BLaER1 treated with 17β-estradiol and CSF1 and Interleukin-3, amounts not matched to agents 10 nM and 100 nM (cell line): ENCODE results near the gene CCDC33.

Experiments used
- H3K27ac ChIP-seq, 11 experiments: shearing (Covaris generic); formaldehyde crosslinking; 2 replicates each; pipeline ENCODE4 v1.8.1; 2022
- H3K27me3 ChIP-seq, 11 experiments: shearing (Covaris generic); formaldehyde crosslinking; 2 replicates each; pipeline ENCODE4 v1.8.1; 2022
- H3K36me3 ChIP-seq, 11 experiments: shearing (Covaris generic); formaldehyde crosslinking; 2 replicates each; pipeline ENCODE4 v1.8.1; 2022
- H3K4me1 ChIP-seq, 10 experiments: shearing (Covaris generic); formaldehyde crosslinking; 2 replicates each; pipeline ENCODE4 v1.8.1; 2022
- H3K4me2 ChIP-seq, 11 experiments: shearing (Covaris generic); formaldehyde crosslinking; 2 replicates each; pipeline ENCODE4 v1.8.1; 2022
- H3K4me3 ChIP-seq, 10 experiments: shearing (Covaris generic); formaldehyde crosslinking; 2 replicates each; pipeline ENCODE4 v1.8.1; 2022
- H3K9ac ChIP-seq, 11 experiments: shearing (Covaris generic); formaldehyde crosslinking; 2 replicates each; pipeline ENCODE4 v1.8.1; 2022
- H3K9me3 ChIP-seq, 11 experiments: shearing (Covaris generic); formaldehyde crosslinking; replicated peaks in 1 of 11; 2 replicates each; pipeline ENCODE4 v1.8.1; 2022
- H4K20me1 ChIP-seq, 11 experiments: shearing (Covaris generic); formaldehyde crosslinking; 2 replicates each; pipeline ENCODE4 v1.8.1; 2022
- Cebpa-rat ChIP-seq, 11 experiments: shearing (Covaris generic); IDR thresholded peaks; 2 replicates each; pipeline ENCODE4 v1.8.1; 2022

The CCDC33 gene

GRCh38 chr15:74304431-74304830 is 68.3 kb downstream of the CCDC33 start:
- Histone ChIP-seq H3K4me2 (no peak overlapping the region), H3K4me3 (no peak overlapping the region), H3K9me3 (no peaks in the 10 kb centered on the region), H3K27ac (no peak overlapping the region), H3K36me3 (no peaks in the 10 kb centered on the region), H4K20me1 (peaks cover 0 to 40% (median 0%) of the 10 kb centered on the region in 11 experiments; a peak in 9 of 22 replicates), H3K4me1 (no peaks in the 10 kb centered on the region), H3K27me3 (peaks cover 0 to 4% (median 0%) of the 10 kb centered on the region in 11 experiments; a peak in 6 of 22 replicates), H3K9ac (no peak overlapping the region)
- no peak for TF ChIP-seq Cebpa-rat (IDR thresholded peaks at IDR 0.05)

GRCh38 chr15:74305687-74306086 is 69.6 kb downstream of the CCDC33 start:
- H3K36me3 ChIP-seq = no peaks in the 10 kb centered on the region
- no peak overlapping the region for H3K4me3 ChIP-seq
- H3K9me3 ChIP-seq = no peaks in the 10 kb centered on the region
- H3K4me2 ChIP-seq = no peak overlapping the region
- peaks cover 0 to 38% (median 0%) of the 10 kb centered on the region in 11 experiments; a peak in 8 of 22 replicates for H4K20me1 ChIP-seq
- H3K9ac ChIP-seq = no peak overlapping the region
- H3K27me3 ChIP-seq = peaks cover 0 to 4% (median 0%) of the 10 kb centered on the region in 11 experiments; a peak in 6 of 22 replicates
- TF ChIP-seq Cebpa-rat (IDR thresholded peaks at IDR 0.05) = no peak
- no peak overlapping the region for H3K27ac ChIP-seq
- no peaks in the 10 kb centered on the region for H3K4me1 ChIP-seq

GRCh38 chr15:74306781-74307217 is 70.7 kb downstream of the CCDC33 start:
- TF ChIP-seq Cebpa-rat (IDR thresholded peaks at IDR 0.05) = no peak
- Histone ChIP-seq H3K4me2 (no peak overlapping the region), H3K4me1 (no peaks in the 10 kb centered on the region), H3K36me3 (no peaks in the 10 kb centered on the region), H3K9me3 (no peaks in the 10 kb centered on the region), H3K27ac (no peak overlapping the region), H3K9ac (no peak overlapping the region), H3K4me3 (no peak overlapping the region), H4K20me1 (peaks cover 0 to 32% (median 0%) of the 10 kb centered on the region in 11 experiments; a peak in 8 of 22 replicates), H3K27me3 (peaks cover 0 to 4% (median 0%) of the 10 kb centered on the region in 11 experiments; a peak in 5 of 22 replicates)

- H3K27ac ChIP-seq = no peak overlapping the region
- no peak overlapping the region for H3K9ac ChIP-seq
- H3K9me3 ChIP-seq = no peaks in the 10 kb centered on the region
- no peaks in the 10 kb centered on the region; a peak in 1 of 22 replicates for H3K27me3 ChIP-seq
- no peak overlapping the region for H3K4me2 ChIP-seq
- no peak for TF ChIP-seq Cebpa-rat (IDR thresholded peaks at IDR 0.05)
- peaks cover 0 to 27% (median 0%) of the 10 kb centered on the region in 11 experiments; a peak in 7 of 22 replicates for H4K20me1 ChIP-seq
- H3K36me3 ChIP-seq = no peaks in the 10 kb centered on the region
- H3K4me1 ChIP-seq = no peaks in the 10 kb centered on the region
- no peak overlapping the region for H3K4me3 ChIP-seq
Observed at GRCh38 chr15:74307827-74308811, 72.0 kb downstream of the CCDC33 start.

- no peak for TF ChIP-seq Cebpa-rat (IDR thresholded peaks at IDR 0.05)
- Histone ChIP-seq H3K4me1 (peaks cover 19 to 24% (median 23%) of the 10 kb centered on the region in 10 experiments), H3K4me2 (no peak overlapping the region), H3K27ac (no peak overlapping the region), H3K4me3 (no peak overlapping the region), H3K9me3 (no peaks in the 10 kb centered on the region), H3K9ac (no peak overlapping the region), H4K20me1 (peaks cover 0 to 15% (median 4%) of the 10 kb centered on the region in 11 experiments; a peak in 5 of 22 replicates), H3K36me3 (no peaks in the 10 kb centered on the region), H3K27me3 (no peaks in the 10 kb centered on the region; a peak in 1 of 22 replicates)
Observed at GRCh38 chr15:74311734-74312444, 75.8 kb downstream of the CCDC33 start.

GRCh38 chr15:74312445-74313007 is 76.4 kb downstream of the CCDC33 start:
- no peak overlapping the region for H3K27ac ChIP-seq
- H3K4me2 ChIP-seq = no peak overlapping the region
- H3K4me1 ChIP-seq = peaks cover 26 to 30% (median 29%) of the 10 kb centered on the region in 10 experiments
- no peak overlapping the region for H3K4me3 ChIP-seq
- H3K36me3 ChIP-seq = no peaks in the 10 kb centered on the region
- peaks cover 0 to 14% (median 4%) of the 10 kb centered on the region in 11 experiments; a peak in 5 of 22 replicates for H4K20me1 ChIP-seq
- TF ChIP-seq Cebpa-rat (IDR thresholded peaks at IDR 0.05) = no peak
- no peaks in the 10 kb centered on the region for H3K9me3 ChIP-seq
- no peak overlapping the region for H3K9ac ChIP-seq
- no peaks in the 10 kb centered on the region; a peak in 1 of 22 replicates for H3K27me3 ChIP-seq

- H3K9me3 ChIP-seq = no peaks in the 10 kb centered on the region
- no peak overlapping the region for H3K9ac ChIP-seq
- no peaks in the 10 kb centered on the region; a peak in 1 of 22 replicates for H3K27me3 ChIP-seq
- no peak overlapping the region for H3K4me3 ChIP-seq
- H3K36me3 ChIP-seq = no peaks in the 10 kb centered on the region
- H3K27ac ChIP-seq = no peak overlapping the region
- peaks cover 0 to 12% (median 4%) of the 10 kb centered on the region in 11 experiments; a peak in 5 of 22 replicates for H4K20me1 ChIP-seq
- H3K4me1 ChIP-seq = peaks cover 39 to 44% (median 43%) of the 10 kb centered on the region in 10 experiments
- no peak for TF ChIP-seq Cebpa-rat (IDR thresholded peaks at IDR 0.05)
- H3K4me2 ChIP-seq = no peak overlapping the region
Observed at GRCh38 chr15:74313889-74314288, 77.8 kb downstream of the CCDC33 start.

GRCh38 chr15:74314795-74315438 is 78.8 kb downstream of the CCDC33 start:
- TF ChIP-seq Cebpa-rat (IDR thresholded peaks at IDR 0.05) = no peak
- H3K4me1 ChIP-seq = peaks cover 50 to 54% (median 53%) of the 10 kb centered on the region in 10 experiments
- H3K36me3 ChIP-seq = no peaks in the 10 kb centered on the region
- no peak overlapping the region for H3K9ac ChIP-seq
- peaks cover 0 to 10% (median 4%) of the 10 kb centered on the region in 11 experiments; a peak in 5 of 22 replicates for H4K20me1 ChIP-seq
- H3K27me3 ChIP-seq = no peaks in the 10 kb centered on the region
- no peak overlapping the region for H3K27ac ChIP-seq
- H3K9me3 ChIP-seq = no peaks in the 10 kb centered on the region
- H3K4me3 ChIP-seq = no peak overlapping the region
- peak overlapping the region; percentile 68 to 89 (median 80); a peak in 21 of 22 replicates for H3K4me2 ChIP-seq
